Neural cell (in vitro differentiated cells): ENCODE data around the gene ACYP1. TPM values are rescaled to one million over a fixed set of nuclear protein-coding genes. Genes with fewer than 3 reads are reported as not detected.

ENCODE experiments used
- H2AFZ ChIP-seq: fragments of 200-600, 300-800 bp; sonication (generic), shearing (Covaris generic); 2 replicates; pipeline ENCODE4 v1.6.0; 2014; ENCODE audit warnings: low read depth, mild to moderate bottlenecking, antibody characterized with exemption, low read length, moderate library complexity
- H3F3A ChIP-seq: fragments of 200-600 bp; shearing (Covaris generic); 2 replicates; pipeline ENCODE4 v1.6.1; 2016; ENCODE audit warnings: mild to moderate bottlenecking, moderate library complexity, mixed read lengths, antibody characterized with exemption, low read length; ENCODE audit not compliant: insufficient read depth, poor library complexity, severe bottlenecking
- H3K27ac ChIP-seq: fragments of 200-600, 300-800 bp; sonication (generic), shearing (Covaris generic); 2 replicates; pipeline ENCODE4 v1.5.1; 2014; ENCODE audit warnings: mild to moderate bottlenecking, low read length, moderate library complexity
- H3K27me3 ChIP-seq: fragments of 300-800, 200-600 bp; sonication (generic), shearing (Covaris generic); 2 replicates; pipeline ENCODE4 v1.6.0; 2014; ENCODE audit warnings: mild to moderate bottlenecking, low read depth, low read length, moderate library complexity; ENCODE audit not compliant: insufficient read depth
- H3K36me3 ChIP-seq: fragments of 300-800, 200-600 bp; sonication (generic), shearing (Covaris generic); 2 replicates; pipeline ENCODE4 v1.5.1; 2014; ENCODE audit warnings: mild to moderate bottlenecking, antibody characterized with exemption, low read length, moderate library complexity; ENCODE audit not compliant: insufficient read depth
- H3K4me2 ChIP-seq: fragments of 300-800, 200-600 bp; sonication (generic), shearing (Covaris generic); 2 replicates; pipeline ENCODE4 v1.6.0; 2014; ENCODE audit warnings: mild to moderate bottlenecking, low read length
- H3K4me3 ChIP-seq: fragments of 300-800, 200-600 bp; sonication (generic), shearing (Covaris generic); 2 replicates; pipeline ENCODE4 v1.5.1; 2014; ENCODE audit warnings: mild to moderate bottlenecking, low read length, moderate library complexity
- H3K79me2 ChIP-seq: fragments of 200-600 bp; shearing (Covaris generic); replicated peaks from 2 replicates; pipeline ENCODE4 v1.6.0; 2014; ENCODE audit warnings: mild to moderate bottlenecking, low read length, moderate library complexity; ENCODE audit not compliant: insufficient read depth
- H3K9ac ChIP-seq: fragments of 300-800, 200-600 bp; sonication (generic), shearing (Covaris generic); 2 replicates; pipeline ENCODE4 v1.6.1; 2016; ENCODE audit warnings: mild to moderate bottlenecking, low read length, mixed read lengths
- H3K9me2 ChIP-seq: fragments of 200-600 bp; shearing (Covaris generic); 2 replicates; pipeline ENCODE4 v1.6.1; 2016; ENCODE audit warnings: mild to moderate bottlenecking, low read length, mixed read lengths; ENCODE audit not compliant: insufficient read depth
- H3K9me3 ChIP-seq: fragments of 200-600, 300-800 bp; sonication (generic), shearing (Covaris generic); 2 replicates; pipeline ENCODE4 v1.6.1; 2016; ENCODE audit warnings: mild to moderate bottlenecking, mixed run types, low read length, moderate library complexity, mixed read lengths
- H4K20me1 ChIP-seq: fragments of 200-600 bp; shearing (Covaris generic); 2 replicates; pipeline ENCODE4 v1.6.1; 2016; ENCODE audit warnings: mild to moderate bottlenecking, mixed run types; ENCODE audit not compliant: insufficient read depth
- CTCF ChIP-seq: fragments of 450-650 bp; IDR thresholded peaks from 2 replicates; pipeline ENCODE4 v1.5.1; 2014; ENCODE audit warnings: antibody characterized with exemption, mild to moderate bottlenecking, moderate library complexity; ENCODE audit not compliant: poor library complexity, severe bottlenecking
- EP300 ChIP-seq: fragments of 450-650 bp; conservative IDR thresholded peaks from 2 replicates; pipeline ENCODE4 v1.6.1; 2014; ENCODE audit warnings: antibody characterized with exemption, mild to moderate bottlenecking, moderate library complexity; ENCODE audit not compliant: poor library complexity, severe bottlenecking
- EZH2 ChIP-seq: fragments of 200-600, 300-800 bp; shearing (Covaris generic), sonication (generic); IDR thresholded peaks from 2 replicates; pipeline ENCODE4 v1.6.1; 2014; ENCODE audit warnings: antibody characterized with exemption, low read length, borderline replicate concordance, mild to moderate bottlenecking; ENCODE audit not compliant: insufficient read depth, poor library complexity, severe bottlenecking
- MXI1 ChIP-seq: fragments of 450-650 bp; conservative IDR thresholded peaks from 2 replicates; pipeline ENCODE4 v1.6.1; 2014; ENCODE audit warnings: antibody characterized with exemption, mild to moderate bottlenecking; ENCODE audit not compliant: poor library complexity, severe bottlenecking
- POLR2AphosphoS5 ChIP-seq: IDR thresholded peaks from 2 replicates; pipeline ENCODE4 v1.6.1; 2012
- RAD21 ChIP-seq: fragments of 450-650 bp; conservative IDR thresholded peaks from 2 replicates; pipeline ENCODE4 v1.6.1; 2014; ENCODE audit warnings: antibody characterized with exemption, mild to moderate bottlenecking, moderate library complexity
- REST ChIP-seq: IDR thresholded peaks from 2 replicates; pipeline ENCODE4 v1.6.1; 2012; ENCODE audit warnings: borderline replicate concordance
- SMC3 ChIP-seq: fragments of 450-650 bp; conservative IDR thresholded peaks from 2 replicates; pipeline ENCODE4 v1.6.1; 2014; ENCODE audit warnings: antibody characterized with exemption, mild to moderate bottlenecking, moderate library complexity; ENCODE audit not compliant: poor library complexity
- TAF1 ChIP-seq: IDR thresholded peaks from 2 replicates; pipeline ENCODE4 v1.6.1; 2012; ENCODE audit warnings: low read depth
- polyA plus RNA-seq: library from polyadenylated mRNA; depleted of rRNA; stranded (reverse); fragments of >200 nt; gene quantifications from 2 replicates; pipeline ENCODE4 v1.2.3, GENCODE V29; 2014

The ACYP1 gene
- polyA plus RNA-seq, 1 donor from 2014 or later: 143 TPM

DNA sequence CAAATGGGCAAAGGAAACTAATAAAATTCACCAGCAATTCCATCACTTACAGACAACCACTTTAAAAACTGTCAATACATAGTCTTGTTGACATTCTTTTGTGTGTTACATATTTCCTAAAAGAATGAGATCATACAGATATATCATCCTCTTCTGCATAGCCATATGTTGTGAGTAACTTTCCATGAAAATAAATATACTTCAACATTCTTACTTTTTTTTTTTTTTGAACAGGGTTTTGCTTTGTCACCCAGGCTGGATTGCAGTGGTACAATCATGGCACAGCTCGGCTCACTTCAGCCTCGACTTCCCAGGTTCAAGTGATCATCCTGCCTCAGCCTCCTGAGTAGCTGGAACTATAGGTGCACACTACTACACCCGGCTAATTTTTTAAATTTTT, 26.5 kb upstream of the ACYP1 start:
- H3K36me3 ChIP-seq: no peaks in the 10 kb centered on the region
- TF ChIP-seq EZH2 (no peak), RAD21 (no peak), EP300 (no peak), TAF1 (no peak), CTCF (no peak), SMC3 (no peak), POLR2AphosphoS5 (no peak), MXI1 (no peak), REST (no peak)
- H3K27ac ChIP-seq: no peak overlapping the region
- H3K4me3 ChIP-seq: no peak overlapping the region
- no peaks in the 10 kb centered on the region for H3K9me3 ChIP-seq
- H2AFZ ChIP-seq: no peak overlapping the region
- no peaks in the 10 kb centered on the region for H4K20me1 ChIP-seq
- no peaks in the 10 kb centered on the region for H3F3A ChIP-seq
- no peaks in the 10 kb centered on the region for H3K27me3 ChIP-seq
- no peaks in the 10 kb centered on the region for H3K79me2 ChIP-seq
- no peak overlapping the region for H3K4me2 ChIP-seq
- no peaks in the 10 kb centered on the region for H3K9me2 ChIP-seq
- no peak overlapping the region for H3K9ac ChIP-seq

- TF ChIP-seq SMC3 (peak; percentile 86), EZH2 (no peak), CTCF (peak; percentile 95), RAD21 (peak; percentile 95)
- no peak overlapping the region for H3K4me2 ChIP-seq
- no peaks in the 10 kb centered on the region for H3K27me3 ChIP-seq
- H3K36me3 ChIP-seq: no peaks in the 10 kb centered on the region
- H2AFZ ChIP-seq: no peak overlapping the region
- H3K4me3 ChIP-seq: no peak overlapping the region
- H3K27ac ChIP-seq: no peak overlapping the region
- no peaks in the 10 kb centered on the region for H3K9me3 ChIP-seq
- no peak overlapping the region for H3K9ac ChIP-seq
- no peaks in the 10 kb centered on the region for H3K79me2 ChIP-seq
- H4K20me1 ChIP-seq: no peaks in the 10 kb centered on the region
- H3K9me2 ChIP-seq: no peaks in the 10 kb centered on the region
- no peaks in the 10 kb centered on the region for H3F3A ChIP-seq
Measured at GRCh38 chr14:75088566-75089373, 24.9 kb upstream of the ACYP1 start.
